ENCODE data around the gene PREB.

PREB gene

GRCh38 chr2:27082773-27083409 lies 51.5 kb downstream of the PREB start:
- no peak for DNase-seq (ENCODE audit: low read depth)

GRCh38 chr2:27081984-27082772 lies 52.3 kb downstream of the PREB start:
- no peak for DNase-seq (ENCODE audit: low read depth)
